Mucosa of stomach (tissue), 1 donor: ENCODE data around the gene SMARCAL1.

Experiments
- H3K27me3 ChIP-seq: one replicate; pipeline ENCODE4 v1.7.0; 2013; ENCODE audit warnings: mild to moderate bottlenecking, low read length; ENCODE audit not compliant: control insufficient read depth, insufficient read depth
- H3K36me3 ChIP-seq: one replicate; pipeline ENCODE4 v1.7.0; 2013; ENCODE audit warnings: low read length; ENCODE audit not compliant: control insufficient read depth, insufficient read depth
- H3K4me1 ChIP-seq: one replicate; pipeline ENCODE4 v1.7.0; 2013; ENCODE audit warnings: mild to moderate bottlenecking, low read length; ENCODE audit not compliant: control insufficient read depth, insufficient read depth
- H3K4me3 ChIP-seq: one replicate; pipeline ENCODE4 v1.7.0; 2013; ENCODE audit warnings: low read length
- H3K9ac ChIP-seq: one replicate; pipeline ENCODE4 v1.7.0; 2013; ENCODE audit warnings: mild to moderate bottlenecking, low read length, moderate library complexity
- H3K9me3 ChIP-seq: one replicate; pipeline ENCODE4 v1.7.0; 2013; ENCODE audit warnings: mild to moderate bottlenecking, low read length, moderate library complexity; ENCODE audit not compliant: control insufficient read depth
- donor health status: Pancreatic carcinoma.

The SMARCAL1 gene

GRCh38 chr2:216486708-216487107 is 74.4 kb downstream of the SMARCAL1 start:
- H3K27me3 ChIP-seq: no peaks in the 10 kb centered on the region
- H3K36me3 ChIP-seq: no peaks in the 10 kb centered on the region
- no peak overlapping the region for H3K9ac ChIP-seq
- H3K9me3 ChIP-seq: no peaks in the 10 kb centered on the region
- H3K4me3 ChIP-seq: no peak overlapping the region
- H3K4me1 ChIP-seq: no peaks in the 10 kb centered on the region

- no peak overlapping the region for H3K9ac ChIP-seq
- H3K4me1 ChIP-seq: no peaks in the 10 kb centered on the region
- H3K27me3 ChIP-seq: no peaks in the 10 kb centered on the region
- H3K36me3 ChIP-seq: no peaks in the 10 kb centered on the region
- H3K4me3 ChIP-seq: no peak overlapping the region
- H3K9me3 ChIP-seq: no peaks in the 10 kb centered on the region
Observed at GRCh38 chr2:216490061-216490460, 77.8 kb downstream of the SMARCAL1 start.

- Histone ChIP-seq H3K36me3 (no peaks in the 10 kb centered on the region), H3K27me3 (no peaks in the 10 kb centered on the region), H3K4me1 (no peaks in the 10 kb centered on the region), H3K9ac (no peak overlapping the region), H3K9me3 (no peaks in the 10 kb centered on the region), H3K4me3 (no peak overlapping the region)
Observed at GRCh38 chr2:216491793-216492596, 79.7 kb downstream of the SMARCAL1 start.

GRCh38 chr2:216492597-216493333 is 80.5 kb downstream of the SMARCAL1 start:
- Histone ChIP-seq H3K4me1 (peaks cover 2% of the 10 kb centered on the region), H3K9me3 (no peaks in the 10 kb centered on the region), H3K9ac (no peak overlapping the region)

DNA sequence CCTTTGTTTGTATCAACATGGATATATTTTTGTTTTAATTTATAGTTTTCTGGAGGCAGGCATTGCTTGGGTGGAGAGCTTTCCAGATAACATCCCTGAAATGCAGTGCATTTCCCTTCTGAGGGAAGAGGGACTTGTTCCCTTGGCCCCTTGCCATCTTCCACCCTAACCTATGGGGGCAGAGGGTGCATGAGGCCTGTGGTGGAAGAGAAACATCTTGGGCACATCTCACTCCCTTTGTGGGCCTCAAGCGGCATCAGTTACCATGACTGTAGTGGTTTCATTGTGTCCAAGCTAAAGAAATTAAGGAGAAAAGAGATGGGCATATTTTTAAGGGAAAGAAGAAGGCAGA is 81.0 kb downstream of the SMARCAL1 start:
- Histone ChIP-seq H3K9ac (no peak overlapping the region), H3K36me3 (no peaks in the 10 kb centered on the region), H3K9me3 (no peaks in the 10 kb centered on the region), H3K27me3 (no peaks in the 10 kb centered on the region), H3K4me3 (no peak overlapping the region), H3K4me1 (peaks cover 8% of the 10 kb centered on the region)

More at GRCh38 chr2:216492597-216493333, 80.5 kb downstream of the SMARCAL1 start:
- Histone ChIP-seq H3K36me3 (no peaks in the 10 kb centered on the region), H3K27me3 (no peaks in the 10 kb centered on the region), H3K4me3 (no peak overlapping the region)

DNA sequence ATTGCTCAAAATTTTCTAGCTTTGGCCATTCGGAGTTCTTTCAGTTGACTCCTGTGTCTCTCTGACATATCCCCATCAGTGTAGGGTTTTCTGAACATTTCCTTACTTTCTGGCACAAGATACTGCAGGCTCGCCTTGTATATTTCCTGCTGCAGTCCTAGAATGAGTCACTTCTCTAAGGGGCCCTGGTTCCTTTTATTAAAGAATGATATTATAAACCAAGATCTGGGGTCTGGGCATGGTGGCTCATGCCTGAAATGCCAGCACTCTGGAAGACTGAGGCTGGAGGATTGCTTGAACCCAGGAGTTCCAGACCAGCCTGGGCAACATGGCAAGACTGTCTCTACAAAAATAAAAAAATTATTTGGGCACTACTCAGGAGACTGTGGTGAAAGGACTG is 83.4 kb downstream of the SMARCAL1 start:
- peaks cover 17% of the 10 kb centered on the region for H3K4me1 ChIP-seq
- no peaks in the 10 kb centered on the region for H3K36me3 ChIP-seq
- H3K9ac ChIP-seq: no peak overlapping the region

DNA sequence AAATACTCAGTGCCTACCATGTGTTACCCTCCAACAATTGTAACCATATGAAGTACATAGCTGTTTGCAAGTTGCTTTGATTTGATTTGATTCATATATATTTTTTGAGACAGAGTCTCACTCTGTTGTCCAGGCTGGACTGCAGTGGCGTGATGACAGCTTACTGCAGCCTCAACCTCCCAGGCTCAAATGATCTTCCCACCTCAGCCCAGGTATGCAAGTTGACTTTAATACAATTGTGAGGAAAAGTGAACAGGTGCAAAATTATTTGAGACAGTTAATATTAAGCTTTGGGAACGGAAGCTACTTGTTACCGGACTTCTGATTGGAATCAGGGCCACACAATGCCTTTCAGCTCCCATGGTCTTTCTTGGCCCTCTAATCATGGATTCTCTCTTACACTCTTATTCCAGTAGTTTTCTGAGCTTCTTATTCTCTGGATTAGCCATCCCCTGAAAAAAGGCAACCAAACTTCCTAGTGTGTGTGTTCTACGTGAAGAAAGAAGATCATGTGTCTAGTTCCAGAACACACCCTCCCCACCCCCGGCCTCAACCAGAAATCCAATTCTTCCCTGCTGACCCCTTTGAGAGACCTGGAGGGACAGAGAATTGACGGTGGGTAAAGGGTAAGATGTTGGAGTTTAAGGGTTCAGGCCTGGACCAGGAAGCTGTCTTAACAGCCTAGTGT is 85.2 kb downstream of the SMARCAL1 start:
- Histone ChIP-seq H3K9me3 (no peaks in the 10 kb centered on the region), H3K4me1 (peaks cover 20% of the 10 kb centered on the region), H3K27me3 (no peaks in the 10 kb centered on the region)

More for the DNA sequence above, 83.4 kb downstream of the SMARCAL1 start:
- Histone ChIP-seq H3K27me3 (no peaks in the 10 kb centered on the region), H3K9me3 (no peaks in the 10 kb centered on the region), H3K4me3 (no peak overlapping the region)

GRCh38 chr2:216498070-216498378 is 85.7 kb downstream of the SMARCAL1 start:
- no peaks in the 10 kb centered on the region for H3K9me3 ChIP-seq
- H3K36me3 ChIP-seq: no peaks in the 10 kb centered on the region
- peak overlapping the region; percentile 97 for H3K9ac ChIP-seq
- H3K27me3 ChIP-seq: no peaks in the 10 kb centered on the region
- peaks cover 20% of the 10 kb centered on the region for H3K4me1 ChIP-seq
- H3K4me3 ChIP-seq: peak overlapping the region; percentile 90

More for the DNA sequence above, 85.2 kb downstream of the SMARCAL1 start:
- H3K36me3 ChIP-seq: no peaks in the 10 kb centered on the region
- H3K4me3 ChIP-seq: peak overlapping the region; percentile 90
- H3K9ac ChIP-seq: peak overlapping the region; percentile 97

GRCh38 chr2:216498379-216499352 is 86.4 kb downstream of the SMARCAL1 start, which contains the start of gene RPL37A:
Gene RPL37A, plus strand, starts transcription at chr2:216498844. Its CDS starts 31 bp downstream, at chr2:216498875.
- no peaks in the 10 kb centered on the region for H3K36me3 ChIP-seq
- no peaks in the 10 kb centered on the region for H3K9me3 ChIP-seq
- peaks cover 20% of the 10 kb centered on the region for H3K4me1 ChIP-seq
- no peaks in the 10 kb centered on the region for H3K27me3 ChIP-seq
- H3K4me3 ChIP-seq: peak within 1 kb of the TSS; percentile 90
- peak within 1 kb of the TSS; percentile 97 for H3K9ac ChIP-seq

DNA sequence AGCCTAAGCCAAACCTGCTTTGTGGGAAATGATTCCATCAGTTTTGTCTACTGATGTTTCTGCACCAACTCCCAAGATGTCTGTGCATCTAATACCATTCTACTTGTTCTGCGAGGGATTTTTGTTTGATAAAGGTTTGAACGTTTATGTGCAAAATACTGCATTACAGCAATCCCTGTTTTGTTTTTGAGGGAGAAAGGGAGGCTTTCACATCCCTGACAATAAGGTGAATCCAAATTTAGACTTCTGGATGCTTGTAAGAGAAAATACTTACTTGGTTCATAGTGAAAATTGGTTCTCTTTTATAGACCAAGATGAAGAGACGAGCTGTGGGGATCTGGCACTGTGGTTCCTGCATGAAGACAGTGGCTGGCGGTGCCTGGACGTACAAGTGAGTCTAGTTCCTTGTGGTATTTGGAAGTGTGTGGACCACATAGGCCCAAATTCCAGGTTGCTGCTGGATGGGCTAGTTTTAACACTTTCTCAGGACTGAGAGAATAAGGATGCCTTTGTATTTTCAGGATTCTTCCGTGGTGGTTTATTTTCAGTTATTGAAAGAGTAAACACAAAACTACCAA is 87.4 kb downstream of the SMARCAL1 start:
- Histone ChIP-seq H3K9me3 (no peaks in the 10 kb centered on the region), H3K4me1 (peaks cover 20% of the 10 kb centered on the region), H3K27me3 (no peaks in the 10 kb centered on the region), H3K4me3 (peak overlapping the region; percentile 90), H3K9ac (peak overlapping the region; percentile 97), H3K36me3 (no peaks in the 10 kb centered on the region)

GRCh38 chr2:216500572-216500971 is 88.3 kb downstream of the SMARCAL1 start:
- Histone ChIP-seq H3K9ac (peak overlapping the region; percentile 97), H3K4me3 (no peak overlapping the region), H3K4me1 (peaks cover 20% of the 10 kb centered on the region), H3K36me3 (no peaks in the 10 kb centered on the region), H3K27me3 (no peaks in the 10 kb centered on the region), H3K9me3 (no peaks in the 10 kb centered on the region)
